ENCODE data around the gene BGLAP. TPM values are rescaled to one million over a fixed set of nuclear protein-coding genes. Genes with fewer than 3 reads are reported as not detected.

Gene BGLAP
- total RNA-seq, 3 donors from 2014 or later = 1.4 to 4.6 (median 2.4) TPM

- intact Hi-C loops (cut with DNase I, micrococcal nuclease) = no loop called here
- peaks cover 16% of the 10 kb centered on the region for H3K4me1 ChIP-seq (ENCODE audit: low read depth)
- H3K4me3 ChIP-seq = no peak within 1 kb of the TSS
- ATAC-seq (peak; percentile 21), DNase-seq (peak in 1 of 3 donors; percentile 19)
- H3K9me3 ChIP-seq = no peaks in the 10 kb centered on the region
- H3K36me3 ChIP-seq (ENCODE audit: low read depth) = no peaks in the 10 kb centered on the region
- TF ChIP-seq CTCF (IDR thresholded peaks at IDR 0.05) = no peak
Observed at GRCh38 chr1:156247460-156248322, 5.7 kb downstream of the BGLAP start, which contains the start of gene PAQR6. Gene PAQR6 (minus strand): TSS chr1:156248056. CDS start chr1:156246731, 1,325 bp downstream.

GRCh38 chr1:156248323-156248683 lies 6.3 kb downstream of the BGLAP start:
- TF ChIP-seq CTCF (IDR thresholded peaks at IDR 0.05) = no peak
- no peak for ATAC-seq
- intact Hi-C loops (cut with DNase I, micrococcal nuclease) = no loop called here

GRCh38 chr1:156249593-156249992 lies 7.6 kb downstream of the BGLAP start:
- H3K36me3 ChIP-seq (ENCODE audit: low read depth) = peaks cover 4% of the 10 kb centered on the region
- DNase-seq (no peak), ATAC-seq (no peak)
- H3K4me1 ChIP-seq (ENCODE audit: low read depth) = peaks cover 16% of the 10 kb centered on the region
- no peak overlapping the region for H3K4me3 ChIP-seq
- no peaks in the 10 kb centered on the region for H3K9me3 ChIP-seq
- intact Hi-C loops (cut with DNase I, micrococcal nuclease) = no loop called here
- TF ChIP-seq CTCF (IDR thresholded peaks at IDR 0.05) = no peak

More at GRCh38 chr1:156248323-156248683, 6.3 kb downstream of the BGLAP start:
- DNase-seq = no peak
- peaks cover 16% of the 10 kb centered on the region for H3K4me1 ChIP-seq (ENCODE audit: low read depth)
- H3K36me3 ChIP-seq (ENCODE audit: low read depth) = peaks cover 4% of the 10 kb centered on the region
- H3K9me3 ChIP-seq = no peaks in the 10 kb centered on the region
- H3K4me3 ChIP-seq = no peak overlapping the region

GRCh38 chr1:156251527-156251926 lies 9.5 kb downstream of the BGLAP start:
- H3K4me3 ChIP-seq = no peak overlapping the region

DNA sequence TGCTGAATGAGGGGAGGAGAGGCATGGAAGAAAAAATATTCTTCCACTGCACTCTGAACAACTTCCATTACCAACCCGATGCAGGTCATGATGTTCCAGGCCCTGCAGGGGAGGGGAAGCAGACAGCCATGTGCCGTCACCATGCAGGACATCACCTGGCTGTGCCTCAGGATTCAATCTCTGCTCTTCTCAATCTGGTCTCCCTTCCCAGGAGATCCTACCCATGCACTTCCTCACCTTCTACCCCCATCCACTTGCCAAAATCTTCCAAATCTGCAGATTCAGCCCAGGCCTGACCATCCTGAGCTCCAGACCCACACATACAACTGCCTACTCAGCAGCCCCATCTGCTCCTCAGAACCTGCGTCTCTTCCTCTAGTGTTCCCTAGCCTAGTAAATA lies 11.7 kb downstream of the BGLAP start:
- ATAC-seq = no peak
- H3K36me3 ChIP-seq (ENCODE audit: low read depth) = peaks cover 4% of the 10 kb centered on the region
- intact Hi-C loops (cut with DNase I, micrococcal nuclease) = no loop called here
- H3K9me3 ChIP-seq = no peaks in the 10 kb centered on the region
- no peak for TF ChIP-seq CTCF (IDR thresholded peaks at IDR 0.05)
- DNase-seq = no peak
- no peaks in the 10 kb centered on the region for H3K4me1 ChIP-seq (ENCODE audit: low read depth)
- H3K4me3 ChIP-seq = no peak overlapping the region

More at GRCh38 chr1:156251527-156251926, 9.5 kb downstream of the BGLAP start:
- intact Hi-C loops (cut with DNase I, micrococcal nuclease) = no loop called here
- Histone ChIP-seq H3K36me3 (ENCODE audit: low read depth) (peaks cover 4% of the 10 kb centered on the region), H3K9me3 (no peaks in the 10 kb centered on the region), H3K4me1 (ENCODE audit: low read depth) (peaks cover 6% of the 10 kb centered on the region)
- TF ChIP-seq CTCF (IDR thresholded peaks at IDR 0.05) = no peak
- no peak for ATAC-seq
- no peak for DNase-seq

Data from mucosa of descending colon (tissue), 3 donors.